Measurements from ENCODE around the gene ZNF579.

Gene ZNF579

GRCh38 chr19:55536366-55536765 lies 44.3 kb downstream of the ZNF579 start:
- TF ChIP-seq FOXP2 (optimal IDR thresholded peaks at IDR 0.05; ENCODE audit: borderline replicate concordance, extremely low read depth, extremely low read length, insufficient read depth) (no peak), SIN3A (IDR thresholded peaks at IDR 0.05; ENCODE audit: borderline replicate concordance, insufficient read depth, low read length) (no peak), POLR2AphosphoS5 (IDR thresholded peaks at IDR 0.05; ENCODE audit: low read depth, low read length) (no peak)

DNA sequence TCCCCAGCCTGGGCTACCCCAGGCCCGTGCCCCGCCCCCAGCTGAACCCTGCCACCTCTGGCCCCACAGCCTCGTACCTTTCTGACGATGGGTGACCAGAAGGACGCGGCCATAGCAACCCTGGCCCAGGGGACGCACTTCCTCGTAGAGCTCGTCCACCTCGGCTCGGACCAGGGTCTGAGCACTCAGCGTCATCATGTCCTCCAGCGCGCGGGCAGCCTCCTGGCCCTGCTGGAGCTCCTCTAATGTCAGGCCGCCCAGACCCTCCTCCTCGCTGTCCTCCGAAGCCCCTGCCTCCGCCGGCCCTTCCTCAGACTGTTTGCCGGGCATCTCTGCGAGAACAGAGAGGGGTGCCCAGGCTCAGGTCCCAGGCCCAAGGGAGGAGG lies 44.7 kb downstream of the ZNF579 start:
- no peak for TF ChIP-seq SIN3A (IDR thresholded peaks at IDR 0.05; ENCODE audit: borderline replicate concordance, insufficient read depth, low read length)

- TF ChIP-seq FOXP2 (optimal IDR thresholded peaks at IDR 0.05; ENCODE audit: borderline replicate concordance, extremely low read depth, extremely low read length, insufficient read depth) = no peak
- no peak for TF ChIP-seq POLR2AphosphoS5 (IDR thresholded peaks at IDR 0.05; ENCODE audit: low read depth, low read length)
- TF ChIP-seq, protein P1, sequence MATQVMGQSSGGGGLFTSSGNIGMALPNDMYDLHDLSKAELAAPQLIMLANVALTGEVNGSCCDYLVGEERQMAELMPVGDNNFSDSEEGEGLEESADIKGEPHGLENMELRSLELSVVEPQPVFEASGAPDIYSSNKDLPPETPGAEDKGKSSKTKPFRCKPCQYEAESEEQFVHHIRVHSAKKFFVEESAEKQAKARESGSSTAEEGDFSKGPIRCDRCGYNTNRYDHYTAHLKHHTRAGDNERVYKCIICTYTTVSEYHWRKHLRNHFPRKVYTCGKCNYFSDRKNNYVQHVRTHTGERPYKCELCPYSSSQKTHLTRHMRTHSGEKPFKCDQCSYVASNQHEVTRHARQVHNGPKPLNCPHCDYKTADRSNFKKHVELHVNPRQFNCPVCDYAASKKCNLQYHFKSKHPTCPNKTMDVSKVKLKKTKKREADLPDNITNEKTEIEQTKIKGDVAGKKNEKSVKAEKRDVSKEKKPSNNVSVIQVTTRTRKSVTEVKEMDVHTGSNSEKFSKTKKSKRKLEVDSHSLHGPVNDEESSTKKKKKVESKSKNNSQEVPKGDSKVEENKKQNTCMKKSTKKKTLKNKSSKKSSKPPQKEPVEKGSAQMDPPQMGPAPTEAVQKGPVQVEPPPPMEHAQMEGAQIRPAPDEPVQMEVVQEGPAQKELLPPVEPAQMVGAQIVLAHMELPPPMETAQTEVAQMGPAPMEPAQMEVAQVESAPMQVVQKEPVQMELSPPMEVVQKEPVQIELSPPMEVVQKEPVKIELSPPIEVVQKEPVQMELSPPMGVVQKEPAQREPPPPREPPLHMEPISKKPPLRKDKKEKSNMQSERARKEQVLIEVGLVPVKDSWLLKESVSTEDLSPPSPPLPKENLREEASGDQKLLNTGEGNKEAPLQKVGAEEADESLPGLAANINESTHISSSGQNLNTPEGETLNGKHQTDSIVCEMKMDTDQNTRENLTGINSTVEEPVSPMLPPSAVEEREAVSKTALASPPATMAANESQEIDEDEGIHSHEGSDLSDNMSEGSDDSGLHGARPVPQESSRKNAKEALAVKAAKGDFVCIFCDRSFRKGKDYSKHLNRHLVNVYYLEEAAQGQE (IDR thresholded peaks at IDR 0.05; ENCODE audit: insufficient read depth in 1 of 2, low read depth in 2 of 2, low read length in 2 of 2) = no peak
- no peak for TF ChIP-seq TAF1 (IDR thresholded peaks at IDR 0.05; ENCODE audit: borderline replicate concordance, insufficient read depth, low read length)
- TF ChIP-seq SIN3A (IDR thresholded peaks at IDR 0.05; ENCODE audit: borderline replicate concordance, insufficient read depth, low read length) = no peak
Observed at GRCh38 chr19:55535173-55535964, 45.3 kb downstream of the ZNF579 start.

- TF ChIP-seq, protein P1 (IDR thresholded peaks at IDR 0.05; ENCODE audit: insufficient read depth in 1 of 2, low read depth in 2 of 2, low read length in 2 of 2) = no peak
- no peak for TF ChIP-seq SIN3A (IDR thresholded peaks at IDR 0.05; ENCODE audit: borderline replicate concordance, insufficient read depth, low read length)
- no peak for TF ChIP-seq POLR2AphosphoS5 (IDR thresholded peaks at IDR 0.05; ENCODE audit: low read depth, low read length)
- no peak for TF ChIP-seq TAF1 (IDR thresholded peaks at IDR 0.05; ENCODE audit: borderline replicate concordance, insufficient read depth, low read length)
- TF ChIP-seq FOXP2 (optimal IDR thresholded peaks at IDR 0.05; ENCODE audit: borderline replicate concordance, extremely low read depth, extremely low read length, insufficient read depth) = no peak
Observed at GRCh38 chr19:55530996-55531395, 49.7 kb downstream of the ZNF579 start.

- TF ChIP-seq POLR2AphosphoS5 (IDR thresholded peaks at IDR 0.05; ENCODE audit: low read depth, low read length) (no peak), TAF1 (IDR thresholded peaks at IDR 0.05; ENCODE audit: borderline replicate concordance, insufficient read depth, low read length) (no peak)
- TF ChIP-seq, protein P1 (IDR thresholded peaks at IDR 0.05; ENCODE audit: insufficient read depth in 1 of 2, low read depth in 2 of 2, low read length in 2 of 2) = no peak
Observed at GRCh38 chr19:55529636-55530234, 50.9 kb downstream of the ZNF579 start.

DNA sequence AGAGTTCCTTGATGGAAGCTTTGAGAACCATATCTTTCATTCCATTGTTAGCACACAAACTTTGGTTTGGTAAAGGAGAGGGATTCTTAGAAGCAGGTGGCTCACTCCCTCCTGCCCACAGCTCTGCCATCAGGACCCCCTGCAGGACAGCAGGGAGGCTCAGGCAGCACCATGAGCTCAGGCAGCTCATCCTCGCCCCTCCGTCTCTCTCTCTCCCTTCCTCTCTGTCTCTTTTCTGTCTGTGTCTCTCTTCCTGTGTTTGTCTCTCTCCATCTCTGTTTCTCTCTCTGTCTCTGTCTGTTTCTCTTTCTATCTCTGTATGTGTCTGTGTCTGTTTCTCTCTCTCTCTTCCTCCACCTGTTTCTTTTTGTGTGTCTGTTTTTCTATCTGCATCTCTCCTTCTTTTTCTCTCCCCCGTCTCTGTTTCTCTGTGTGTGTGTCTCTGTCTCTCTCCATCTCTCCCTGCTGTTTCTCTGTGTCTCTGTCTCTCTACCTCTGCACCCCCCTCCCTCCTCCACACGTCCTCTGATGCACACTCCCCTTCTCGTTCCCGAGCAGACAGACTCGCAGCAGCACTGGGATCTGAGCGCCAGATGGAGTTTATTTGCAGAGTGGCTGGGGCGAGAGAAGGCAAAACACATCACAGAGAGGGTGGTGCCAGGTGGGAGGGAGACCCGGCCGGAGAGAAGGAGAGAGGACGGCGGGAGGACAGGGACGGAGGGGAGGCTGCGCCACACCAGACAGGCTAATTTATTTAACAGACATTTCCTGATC lies 52.4 kb downstream of the ZNF579 start:
- TF ChIP-seq, protein P1 (IDR thresholded peaks at IDR 0.05; ENCODE audit: insufficient read depth in 1 of 2, low read depth in 2 of 2, low read length in 2 of 2) = no peak
- TF ChIP-seq FOXP2 (optimal IDR thresholded peaks at IDR 0.05; ENCODE audit: borderline replicate concordance, extremely low read depth, extremely low read length, insufficient read depth) (peak; percentile 42), POLR2AphosphoS5 (IDR thresholded peaks at IDR 0.05; ENCODE audit: low read depth, low read length) (0 out of 2 replicates have a peak, but pooled peaks have one; percentile 22)

All from PFSK-1 (cell line).